Measurements from ENCODE around the gene CARD9. TPM values are rescaled to one million over a fixed set of nuclear protein-coding genes. Genes with fewer than 3 reads are reported as not detected.
A peak's percentile ranks its signal among the peaks of the same experiment; 100 is the strongest.

CARD9 gene
- total RNA-seq, 4 donors from 2014 or later = 2.5 to 6.9 (median 4.9) TPM

DNA sequence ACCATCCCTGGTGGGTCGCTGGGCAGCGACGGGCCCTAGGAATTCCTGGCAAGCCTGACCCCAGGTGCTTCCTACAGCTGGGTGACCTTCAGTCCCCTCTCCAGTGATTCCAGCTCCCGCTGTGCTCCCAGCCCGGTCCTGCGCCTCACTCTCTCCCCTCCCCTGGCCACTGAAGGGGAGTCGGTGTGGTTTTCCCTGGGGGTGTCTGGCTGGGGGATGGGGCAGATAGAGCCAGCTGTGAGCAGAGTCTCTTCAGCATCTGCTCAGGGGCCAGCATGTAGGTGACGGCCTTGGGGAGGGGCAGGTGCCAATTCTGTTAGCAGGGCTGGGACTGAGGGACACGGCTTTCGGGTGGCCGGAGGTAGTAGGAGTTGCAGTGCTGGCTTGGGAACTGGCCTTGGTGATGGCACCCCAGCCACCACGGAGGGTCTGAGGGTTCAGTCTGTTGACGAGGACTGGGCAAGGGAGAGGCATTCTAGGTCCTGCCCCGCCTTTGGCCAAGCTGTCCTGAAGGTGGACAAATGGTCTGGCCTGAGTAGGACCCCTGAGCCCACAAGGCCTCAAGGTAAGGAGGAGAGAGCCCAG lies 43.0 kb downstream of the CARD9 start:
- TF ChIP-seq CTCF (IDR thresholded peaks at IDR 0.05) = no peak
- DNase-seq (ENCODE audit: low spot score) (no peak), ATAC-seq (ENCODE audit: low FRiP score) (no peak)

DNA sequence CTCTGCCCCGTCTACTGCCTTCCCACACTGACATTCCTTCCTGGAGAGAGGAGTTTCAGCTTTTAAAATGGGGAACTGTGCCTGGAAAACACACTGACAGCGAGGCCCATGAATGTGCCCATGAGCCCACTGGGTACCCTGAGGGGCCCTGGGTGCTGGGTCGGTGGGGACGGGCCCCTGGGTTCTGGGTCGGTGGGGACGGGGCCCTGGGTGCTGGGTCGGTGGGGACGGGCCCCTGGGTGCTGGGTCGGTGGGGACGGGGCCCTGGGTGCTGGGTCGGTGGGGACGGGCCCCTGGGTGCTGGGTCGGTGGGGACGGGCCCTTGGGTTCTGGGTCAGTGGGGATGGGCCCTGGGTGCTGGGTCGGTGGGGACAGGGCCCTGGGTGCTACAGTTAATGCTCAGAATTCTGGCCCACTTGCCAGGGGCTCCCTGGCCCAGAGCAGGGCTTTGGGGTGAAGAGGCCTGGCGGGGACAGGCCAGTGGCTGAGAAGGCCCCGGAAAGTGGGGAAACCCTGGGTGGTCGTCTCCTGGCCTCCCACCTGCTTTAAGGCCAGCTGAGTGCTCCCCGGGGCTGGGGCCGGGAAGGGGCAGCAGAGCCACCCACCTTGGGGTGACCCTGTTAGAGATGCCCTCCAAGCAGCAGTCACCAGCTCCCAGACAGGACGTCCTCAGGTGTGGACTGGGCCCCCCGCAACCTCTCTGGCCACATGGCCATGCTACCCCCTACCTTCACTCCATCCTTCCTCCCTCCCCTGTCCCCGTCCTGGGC lies 43.6 kb downstream of the CARD9 start:
- TF ChIP-seq CTCF (IDR thresholded peaks at IDR 0.05) = no peak
- DNase-seq (ENCODE audit: low spot score) = no peak
- ATAC-seq (ENCODE audit: low FRiP score) = no peak

GRCh38 chr9:136329211-136329627 lies 44.2 kb downstream of the CARD9 start:
- DNase-seq (ENCODE audit: low spot score) (no peak), ATAC-seq (ENCODE audit: low FRiP score) (no peak)
- TF ChIP-seq CTCF (IDR thresholded peaks at IDR 0.05) = no peak

- DNase-seq (ENCODE audit: low spot score) = no peak
- no peak for ATAC-seq (ENCODE audit: low FRiP score)
Observed at GRCh38 chr9:136328622-136329041, 44.8 kb downstream of the CARD9 start.

DNA sequence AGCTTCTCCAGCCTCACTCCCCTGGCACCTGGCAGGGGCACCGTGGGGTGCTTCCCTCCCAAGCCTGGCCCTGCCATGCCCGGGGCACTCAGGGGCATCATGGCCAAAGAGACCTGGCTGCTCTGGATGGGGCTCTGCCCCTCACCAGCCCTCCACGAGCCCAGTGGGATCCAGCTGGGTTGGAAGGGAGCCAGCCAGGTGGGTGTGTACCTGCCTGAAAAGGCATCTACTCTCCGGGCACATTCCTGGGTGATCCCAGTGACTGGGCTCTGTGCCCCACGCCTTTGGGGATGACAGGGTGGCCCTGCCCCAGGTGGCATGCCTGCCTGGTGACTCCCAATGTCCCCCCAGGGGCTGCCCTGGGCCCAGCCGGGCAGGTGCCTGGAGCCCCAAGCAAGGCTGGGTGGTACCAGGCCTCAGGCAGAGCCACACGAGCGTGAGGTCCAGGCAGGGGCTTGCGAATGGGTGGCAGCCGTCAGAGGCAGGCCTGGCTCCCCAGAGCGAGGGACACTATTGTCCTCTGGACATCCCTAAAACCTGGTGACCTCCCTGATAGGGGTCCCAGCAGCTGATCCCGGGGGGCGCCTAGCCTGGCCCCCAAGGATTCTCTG lies 45.4 kb downstream of the CARD9 start:
- TF ChIP-seq CTCF (IDR thresholded peaks at IDR 0.05) = no peak
- no peak for DNase-seq (ENCODE audit: low spot score)
- ATAC-seq (ENCODE audit: low FRiP score) = no peak

More at GRCh38 chr9:136328622-136329041, 44.8 kb downstream of the CARD9 start:
- no peak for TF ChIP-seq CTCF (IDR thresholded peaks at IDR 0.05)

DNA sequence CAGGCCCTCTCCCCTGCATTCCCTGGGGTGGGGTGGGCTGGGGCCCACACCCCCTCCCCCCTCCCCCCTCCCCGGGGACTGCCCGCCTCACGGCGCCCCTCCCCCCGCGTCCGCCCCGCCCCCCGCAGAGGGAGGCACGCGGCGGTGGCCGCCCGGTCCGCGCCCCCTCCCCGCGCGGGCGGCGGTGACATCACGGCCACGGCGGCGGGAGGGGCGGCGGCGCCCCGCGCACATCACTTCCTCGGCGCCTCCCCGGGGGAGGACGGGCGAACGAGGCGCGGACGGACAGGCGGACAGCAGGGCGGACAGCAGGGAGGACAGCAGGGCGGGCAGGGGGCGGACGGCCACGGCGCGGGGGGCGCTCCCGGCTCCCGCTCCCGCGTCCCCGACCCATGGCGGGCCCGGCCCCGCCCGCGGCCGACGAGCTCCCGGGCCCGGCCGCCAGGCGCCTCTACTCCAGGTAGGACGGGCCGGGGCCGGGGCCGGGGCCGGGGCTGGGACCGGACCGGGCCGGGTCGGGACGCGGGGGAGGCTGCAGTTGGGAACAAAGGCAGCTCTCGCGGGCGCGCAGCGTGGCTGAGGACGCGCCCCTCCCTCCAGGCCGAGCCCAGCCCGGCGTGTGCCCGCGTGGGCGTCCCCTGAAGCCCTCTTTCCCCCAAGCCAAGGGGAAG lies 46.0 kb downstream of the CARD9 start, which contains the start of gene GPSM1:
TSS of gene GPSM1 (plus strand) at position 236 of the 671 bp plus-strand sequence. CDS start at position 393, 157 bp downstream.
- no peak for DNase-seq (ENCODE audit: low spot score)
- TF ChIP-seq CTCF (IDR thresholded peaks at IDR 0.05) = no peak
- ATAC-seq (ENCODE audit: low FRiP score) = peak; percentile 44
